Tibial nerve (tissue), 3 donors: ENCODE results near the gene SNAP29.

ENCODE experiments used
- CTCF ChIP-seq, 5 experiments: fragments of 200-600 bp in 3 of 5; fragments of 450-650 bp in 2 of 5; sonication (generic) in 3 of 5; IDR thresholded peaks; one replicate each; pipeline ENCODE4 v1.5.1; 2016 to 2019; ENCODE audit warnings: antibody characterized with exemption in 5 of 5, mild to moderate bottlenecking in 3 of 5, moderate library complexity in 2 of 5
- POLR2A ChIP-seq, 2 donors: fragments of 450-650 bp; IDR thresholded peaks; one replicate each; pipeline ENCODE4 v1.6.1; 2017; ENCODE audit warnings: antibody characterized with exemption in 2 of 2, mild to moderate bottlenecking in 2 of 2, moderate library complexity in 2 of 2

DNA sequence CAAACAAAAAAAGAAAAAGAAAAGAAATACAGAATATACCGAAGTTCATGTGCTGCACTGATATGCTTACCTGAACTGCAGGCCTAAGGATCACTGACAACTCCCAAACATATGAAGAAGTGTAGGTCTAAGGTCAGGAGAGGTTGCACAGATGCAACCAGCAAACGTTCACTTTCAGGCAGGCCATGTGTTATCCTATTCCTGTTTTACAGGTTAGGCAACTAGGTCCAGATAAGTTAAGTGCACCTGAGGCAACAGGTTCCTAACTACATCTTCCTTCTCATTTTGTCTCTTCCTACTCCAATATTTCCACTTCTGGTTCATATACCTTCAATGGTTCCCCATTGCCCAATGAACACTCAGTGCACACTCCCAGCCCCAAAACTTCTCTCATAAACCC, 15.3 kb upstream of the SNAP29 start:
- TF ChIP-seq POLR2A (IDR thresholded peaks at IDR 0.05), result no peak
- TF ChIP-seq CTCF (IDR thresholded peaks at IDR 0.05), result no peak
